Stimulated activated CD8-positive, alpha-beta memory T cell treated with anti-CD3 and anti-CD28 coated beads, Interleukin-12 subunit alpha, Interleukin-12 subunit beta, amount 100 ng/mL, for 1 hour (primary cell): ENCODE measurements around the gene G6PC1.
"Not testable (repeated sequence)": the region's sequence is repeated elsewhere in the genome, so short reads cannot be mapped to it uniquely, and the experiment has no call there.

Experiments
- DNase-seq: peaks from one replicate; pipeline ENCODE4 v3.0.0-alpha.2; 2020; ENCODE audit warnings: low read depth

Gene G6PC1

DNA sequence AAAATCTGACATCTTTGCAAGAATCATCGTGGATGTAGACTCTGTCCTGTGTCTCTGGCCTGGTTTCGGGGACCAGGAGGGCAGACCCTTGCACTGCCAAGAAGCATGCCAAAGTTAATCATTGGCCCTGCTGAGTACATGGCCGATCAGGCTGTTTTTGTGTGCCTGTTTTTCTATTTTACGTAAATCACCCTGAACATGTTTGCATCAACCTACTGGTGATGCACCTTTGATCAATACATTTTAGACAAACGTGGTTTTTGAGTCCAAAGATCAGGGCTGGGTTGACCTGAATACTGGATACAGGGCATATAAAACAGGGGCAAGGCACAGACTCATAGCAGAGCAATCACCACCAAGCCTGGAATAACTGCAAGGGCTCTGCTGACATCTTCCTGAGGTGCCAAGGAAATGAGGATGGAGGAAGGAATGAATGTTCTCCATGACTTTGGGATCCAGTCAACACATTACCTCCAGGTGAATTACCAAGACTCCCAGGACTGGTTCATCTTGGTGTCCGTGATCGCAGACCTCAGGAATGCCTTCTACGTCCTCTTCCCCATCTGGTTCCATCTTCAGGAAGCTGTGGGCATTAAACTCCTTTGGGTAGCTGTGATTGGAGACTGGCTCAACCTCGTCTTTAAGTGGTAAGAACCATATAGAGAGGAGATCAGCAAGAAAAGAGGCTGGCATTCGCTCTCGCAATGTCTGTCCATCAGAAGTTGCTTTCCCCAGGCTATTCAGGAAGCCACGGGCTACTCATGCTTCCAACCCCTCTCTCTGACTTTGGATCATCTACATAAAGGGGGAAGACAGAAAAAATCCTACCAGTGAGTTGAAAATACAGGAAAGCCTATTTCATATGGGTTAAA is at the start of gene G6PC1:
TSS of gene G6PC1 (plus strand) at position 340 of the 872 bp plus-strand sequence. CDS start at position 418, 78 bp downstream.
- DNase-seq, result no peak

DNA sequence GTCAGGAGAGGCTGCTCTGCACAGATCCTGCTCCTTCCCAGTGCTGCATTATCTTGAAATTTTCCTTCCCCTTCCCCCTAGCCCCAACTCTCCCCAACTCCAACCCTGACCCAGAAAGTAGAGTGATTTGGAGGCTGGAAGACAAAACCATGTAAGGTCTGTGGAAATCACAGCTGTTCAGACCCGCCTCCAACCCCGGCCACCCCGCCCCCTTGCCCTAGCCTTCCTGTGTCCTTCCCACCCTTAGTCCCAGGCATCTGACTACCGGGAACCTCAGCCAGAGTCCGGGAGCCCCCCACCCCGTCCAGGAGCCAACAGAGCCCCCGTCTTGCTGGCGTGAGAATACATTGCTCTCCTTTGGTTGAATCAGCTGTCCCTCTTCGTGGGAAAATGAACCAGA is 49.6 kb upstream of the G6PC1 start, which contains the start of gene AOC3:
TSS of gene AOC3 (plus strand) at position 246 of the 400 bp plus-strand sequence. CDS start at position 391, 145 bp downstream.
- DNase-seq, result no peak

DNA sequence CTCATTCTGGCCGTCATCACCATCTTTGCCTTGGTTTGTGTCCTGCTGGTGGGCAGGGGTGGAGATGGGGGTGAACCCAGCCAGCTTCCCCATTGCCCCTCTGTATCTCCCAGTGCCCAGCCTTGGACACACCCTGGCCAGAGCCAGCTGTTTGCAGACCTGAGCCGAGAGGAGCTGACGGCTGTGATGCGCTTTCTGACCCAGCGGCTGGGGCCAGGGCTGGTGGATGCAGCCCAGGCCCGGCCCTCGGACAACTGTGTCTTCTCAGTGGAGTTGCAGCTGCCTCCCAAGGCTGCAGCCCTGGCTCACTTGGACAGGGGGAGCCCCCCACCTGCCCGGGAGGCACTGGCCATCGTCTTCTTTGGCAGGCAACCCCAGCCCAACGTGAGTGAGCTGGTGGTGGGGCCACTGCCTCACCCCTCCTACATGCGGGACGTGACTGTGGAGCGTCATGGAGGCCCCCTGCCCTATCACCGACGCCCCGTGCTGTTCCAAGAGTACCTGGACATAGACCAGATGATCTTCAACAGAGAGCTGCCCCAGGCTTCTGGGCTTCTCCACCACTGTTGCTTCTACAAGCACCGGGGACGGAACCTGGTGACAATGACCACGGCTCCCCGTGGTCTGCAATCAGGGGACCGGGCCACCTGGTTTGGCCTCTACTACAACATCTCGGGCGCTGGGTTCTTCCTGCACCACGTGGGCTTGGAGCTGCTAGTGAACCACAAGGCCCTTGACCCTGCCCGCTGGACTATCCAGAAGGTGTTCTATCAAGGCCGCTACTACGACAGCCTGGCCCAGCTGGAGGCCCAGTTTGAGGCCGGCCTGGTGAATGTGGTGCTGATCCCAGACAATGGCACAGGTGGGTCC is 49.0 kb upstream of the G6PC1 start:
- not testable (repeated sequence) for DNase-seq

DNA sequence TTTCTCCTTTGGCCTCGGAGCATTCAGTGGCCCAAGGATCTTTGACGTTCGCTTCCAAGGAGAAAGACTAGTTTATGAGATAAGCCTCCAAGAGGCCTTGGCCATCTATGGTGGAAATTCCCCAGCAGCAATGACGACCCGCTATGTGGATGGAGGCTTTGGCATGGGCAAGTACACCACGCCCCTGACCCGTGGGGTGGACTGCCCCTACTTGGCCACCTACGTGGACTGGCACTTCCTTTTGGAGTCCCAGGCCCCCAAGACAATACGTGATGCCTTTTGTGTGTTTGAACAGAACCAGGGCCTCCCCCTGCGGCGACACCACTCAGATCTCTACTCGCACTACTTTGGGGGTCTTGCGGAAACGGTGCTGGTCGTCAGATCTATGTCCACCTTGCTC is 48.2 kb upstream of the G6PC1 start:
- DNase-seq, result no peak

- DNase-seq, result no peak
These were observed 47.6 kb upstream of the G6PC1 start for GRCh38 chr17:42853004-42853403.

- DNase-seq, result no peak
These were observed 47.0 kb upstream of the G6PC1 start for GRCh38 chr17:42853597-42853967.

DNA sequence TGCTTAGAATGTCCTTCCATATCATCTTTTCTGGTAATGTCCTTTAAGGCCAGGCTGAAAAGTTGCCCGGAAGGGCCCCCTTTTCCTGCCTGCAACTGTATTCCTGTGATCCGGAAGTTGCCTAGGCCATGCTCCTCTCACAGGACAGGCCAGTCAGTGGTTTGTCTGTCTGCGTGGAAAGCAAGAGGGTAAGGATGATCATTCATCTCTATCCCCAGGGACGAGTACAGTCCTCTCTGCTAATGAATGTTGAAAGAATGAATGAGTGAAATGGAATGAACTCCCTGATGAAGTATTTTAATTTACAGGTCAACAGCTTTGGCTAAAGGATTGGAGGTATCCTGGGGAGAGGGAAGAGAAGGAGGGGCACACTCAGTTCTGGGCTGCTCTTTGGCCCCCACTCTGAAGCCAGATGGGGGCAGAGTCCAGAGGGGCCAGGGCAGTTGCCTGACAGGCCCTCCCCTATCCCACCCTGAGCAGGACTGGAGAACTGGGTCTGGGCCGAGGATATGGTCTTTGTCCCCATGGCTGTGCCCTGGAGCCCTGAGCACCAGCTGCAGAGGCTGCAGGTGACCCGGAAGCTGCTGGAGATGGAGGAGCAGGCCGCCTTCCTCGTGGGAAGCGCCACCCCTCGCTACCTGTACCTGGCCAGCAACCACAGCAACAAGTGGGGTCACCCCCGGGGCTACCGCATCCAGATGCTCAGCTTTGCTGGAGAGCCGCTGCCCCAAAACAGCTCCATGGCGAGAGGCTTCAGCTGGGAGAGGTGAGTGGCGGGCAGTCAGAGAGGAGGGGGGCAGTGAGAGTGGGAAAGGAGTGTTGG is 46.4 kb upstream of the G6PC1 start:
- DNase-seq, result no peak

DNA sequence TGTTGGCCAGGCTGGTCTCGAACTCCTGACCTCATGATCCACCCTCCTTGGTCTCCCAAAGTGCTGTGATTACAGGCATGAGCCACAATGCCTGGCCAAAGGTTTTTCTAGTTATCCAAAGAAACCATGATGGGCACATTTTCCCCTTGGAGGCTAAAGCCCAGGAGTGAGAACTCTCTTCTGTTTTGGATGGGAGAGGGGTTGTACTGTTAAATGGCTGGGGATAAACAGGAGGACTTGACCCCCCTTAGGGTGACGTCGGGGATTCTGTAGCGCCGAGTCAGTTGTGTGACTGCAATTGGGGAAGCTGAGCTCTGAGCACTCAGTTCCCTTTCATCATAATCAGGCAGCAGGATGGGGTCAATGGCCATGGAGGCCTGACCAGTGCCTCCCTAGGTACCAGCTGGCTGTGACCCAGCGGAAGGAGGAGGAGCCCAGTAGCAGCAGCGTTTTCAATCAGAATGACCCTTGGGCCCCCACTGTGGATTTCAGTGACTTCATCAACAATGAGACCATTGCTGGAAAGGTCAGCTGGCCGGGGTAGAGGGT is 45.5 kb upstream of the G6PC1 start:
- no peak for DNase-seq

DNA sequence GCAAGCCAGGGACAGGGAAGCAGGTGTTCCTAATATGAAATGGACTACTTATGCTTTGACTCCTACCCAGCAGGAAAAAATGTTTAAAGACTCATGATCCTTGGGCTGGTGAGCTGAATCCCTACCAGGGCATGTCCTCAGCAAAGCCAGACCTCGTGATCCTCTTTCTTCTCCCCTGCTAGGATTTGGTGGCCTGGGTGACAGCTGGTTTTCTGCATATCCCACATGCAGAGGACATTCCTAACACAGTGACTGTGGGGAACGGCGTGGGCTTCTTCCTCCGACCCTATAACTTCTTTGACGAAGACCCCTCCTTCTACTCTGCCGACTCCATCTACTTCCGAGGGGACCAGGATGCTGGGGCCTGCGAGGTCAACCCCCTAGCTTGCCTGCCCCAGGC is 44.5 kb upstream of the G6PC1 start:
- not testable (repeated sequence) for DNase-seq

GRCh38 chr17:42856516-42856915 is 44.1 kb upstream of the G6PC1 start:
- not testable (repeated sequence) for DNase-seq

- no peak for DNase-seq
These were observed 43.2 kb upstream of the G6PC1 start for GRCh38 chr17:42857389-42857788.

DNA sequence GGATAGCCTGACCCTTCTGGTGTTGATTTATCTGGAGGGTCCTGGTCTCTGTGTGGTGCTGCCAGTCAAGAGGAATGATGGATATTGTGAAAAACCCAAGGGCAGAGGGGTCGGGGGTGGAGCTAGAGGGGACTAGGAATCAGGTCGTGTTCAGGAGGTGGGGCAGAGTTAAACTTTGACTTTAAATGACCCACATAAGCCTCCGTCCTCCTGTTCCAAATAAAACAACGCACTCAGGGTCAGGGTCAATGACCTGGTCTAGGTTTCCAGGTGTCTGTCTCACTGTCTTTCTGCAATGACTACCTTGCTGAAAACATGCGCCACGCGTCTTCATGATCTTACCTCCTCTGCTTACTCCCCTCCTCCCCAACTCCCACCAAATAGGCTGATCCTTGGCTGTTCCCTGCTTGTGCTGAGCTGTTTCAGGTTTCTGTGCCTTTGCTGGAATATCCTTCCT is 34.9 kb upstream of the G6PC1 start:
- no peak for DNase-seq

- DNase-seq, result no peak
These were observed 34.4 kb upstream of the G6PC1 start for GRCh38 chr17:42866216-42866615.

DNA sequence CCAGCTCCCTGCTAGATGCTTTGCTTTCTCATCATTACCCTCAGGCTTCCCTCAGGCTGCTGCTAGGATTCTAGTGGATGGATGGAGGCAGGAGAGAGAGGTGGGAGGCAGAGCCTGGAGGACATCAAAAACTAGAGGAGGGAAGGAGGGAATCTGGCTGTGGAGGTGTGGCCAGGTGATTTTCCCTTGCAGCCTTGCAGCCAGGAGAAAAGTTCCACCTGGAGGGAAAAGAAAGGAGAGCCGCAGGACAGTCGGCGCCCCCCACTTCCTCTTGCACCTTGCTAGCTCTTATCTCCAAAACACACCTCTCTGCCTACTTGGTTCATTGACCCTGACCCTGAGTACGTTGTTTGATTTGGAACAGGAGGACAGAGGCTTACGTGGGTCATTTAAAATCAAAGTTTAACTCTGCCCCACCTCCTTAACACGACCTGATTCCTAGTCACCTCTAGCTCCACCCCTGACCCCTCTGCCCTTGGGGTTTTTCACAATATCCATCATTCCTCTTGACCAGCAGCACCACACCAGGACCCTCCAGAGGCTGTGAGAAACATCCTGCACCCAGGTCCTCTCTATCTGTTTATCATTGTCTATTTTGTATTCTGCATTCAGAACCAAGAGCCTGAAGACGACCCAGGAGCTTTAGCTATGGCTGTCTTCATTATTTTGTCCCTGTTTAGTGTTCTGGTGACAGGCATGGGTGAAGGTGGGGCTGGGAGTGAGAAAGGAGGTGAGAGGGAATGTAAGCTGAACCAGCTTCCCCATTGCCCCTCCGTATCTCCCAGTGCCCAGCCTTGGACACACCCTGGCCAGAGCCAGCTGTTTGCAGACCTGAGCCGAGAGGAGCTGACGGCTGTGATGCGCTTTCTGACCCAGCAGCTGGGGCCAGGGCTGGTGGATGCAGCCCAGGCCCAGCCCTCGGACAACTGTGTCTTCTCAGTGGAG is 33.7 kb upstream of the G6PC1 start:
- no peak for DNase-seq

- not testable (repeated sequence) for DNase-seq
These were observed 32.8 kb upstream of the G6PC1 start for GRCh38 chr17:42867694-42868261.

DNA sequence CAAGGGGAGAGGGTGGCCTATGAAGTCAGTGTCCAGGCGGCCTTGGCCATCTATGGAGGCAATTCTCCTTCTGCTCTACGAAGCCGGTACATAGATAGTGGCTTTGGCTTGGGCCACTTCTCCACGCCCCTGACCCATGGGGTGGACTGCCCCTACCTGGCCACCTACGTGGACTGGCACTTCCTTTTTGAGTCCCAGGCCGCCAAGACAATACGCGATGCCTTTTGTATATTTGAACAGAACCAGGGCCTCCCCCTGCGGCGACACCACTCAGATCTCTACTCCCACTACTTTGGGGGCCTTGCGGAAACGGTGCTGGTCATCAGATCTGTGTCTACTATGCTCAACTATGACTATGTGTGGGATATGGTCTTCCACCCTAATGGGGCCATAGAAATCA is 32.3 kb upstream of the G6PC1 start:
- no peak for DNase-seq

DNA sequence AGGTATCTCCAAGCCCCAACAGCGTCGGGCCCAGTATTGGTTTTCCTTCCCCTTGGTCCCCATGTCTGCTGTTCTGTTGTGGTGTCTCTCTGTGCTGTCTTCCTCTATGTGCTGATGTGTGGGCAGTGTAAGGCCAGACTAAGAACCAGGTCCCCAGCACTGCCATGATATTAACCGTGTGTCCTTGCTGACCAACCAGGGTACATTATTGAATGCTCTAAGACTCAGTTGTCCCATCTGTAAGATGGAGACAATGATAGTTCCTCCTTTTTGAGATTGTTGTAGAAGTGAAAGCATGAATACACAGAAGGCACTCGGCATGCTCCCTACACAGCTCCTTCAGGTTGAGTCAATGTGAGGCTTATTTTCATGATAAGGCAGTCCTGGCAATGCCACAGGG is 29.0 kb upstream of the G6PC1 start:
- DNase-seq, result no peak

DNA sequence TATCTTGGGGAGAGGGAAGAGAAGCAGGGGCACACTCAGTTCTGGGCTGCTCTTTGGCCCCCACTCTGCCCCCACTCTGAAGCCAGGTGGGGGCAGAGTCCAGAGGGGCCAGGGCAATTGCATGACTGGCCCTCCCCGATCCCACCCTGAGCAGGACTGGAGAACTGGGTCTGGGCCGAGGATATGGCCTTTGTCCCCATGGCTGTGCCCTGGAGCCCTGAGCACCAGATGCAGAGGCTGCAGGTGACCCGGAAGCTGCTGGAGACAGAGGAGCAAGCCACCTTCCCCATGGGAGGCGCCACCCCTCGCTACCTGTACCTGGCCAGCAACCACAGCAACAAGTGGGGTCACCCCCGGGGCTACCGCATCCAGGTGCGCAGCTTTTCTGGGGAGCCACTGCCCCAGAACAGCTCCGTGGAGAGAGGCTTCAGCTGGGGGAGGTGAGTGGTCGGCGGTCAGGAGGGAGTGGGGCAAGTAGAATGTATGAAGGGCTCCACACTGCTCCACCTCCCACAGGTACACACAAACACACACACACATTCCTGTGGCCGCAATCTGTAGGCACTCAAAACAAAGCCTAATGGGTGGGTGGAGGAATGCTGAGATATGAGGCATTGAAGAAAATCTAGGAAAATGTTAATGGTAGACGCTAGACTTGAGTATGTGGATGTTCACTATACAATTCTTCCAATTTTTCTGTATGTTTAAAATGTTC is 28.2 kb upstream of the G6PC1 start:
- DNase-seq, result no peak

DNA sequence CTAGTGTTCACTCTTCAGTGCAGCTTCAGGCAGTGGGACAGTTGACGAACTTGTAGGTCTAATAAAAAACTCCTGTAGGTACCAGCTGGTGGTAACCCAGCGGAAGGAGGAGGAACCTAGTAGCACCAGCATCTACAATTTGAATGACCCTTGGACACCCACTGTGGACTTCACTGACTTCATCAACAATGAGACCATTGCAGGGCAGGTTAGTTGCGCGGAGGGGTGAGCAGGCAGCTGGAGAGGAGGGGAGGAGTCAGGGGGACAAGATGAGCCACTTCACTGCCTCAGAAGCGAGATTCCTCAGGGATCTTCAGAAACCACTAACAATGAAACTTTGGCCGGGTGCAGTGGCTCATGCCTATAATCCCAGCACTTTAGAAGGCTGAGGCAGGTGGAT is 27.3 kb upstream of the G6PC1 start:
- no peak for DNase-seq
